ENCODE data around the gene PPP1R14B.

Gene PPP1R14B

DNA sequence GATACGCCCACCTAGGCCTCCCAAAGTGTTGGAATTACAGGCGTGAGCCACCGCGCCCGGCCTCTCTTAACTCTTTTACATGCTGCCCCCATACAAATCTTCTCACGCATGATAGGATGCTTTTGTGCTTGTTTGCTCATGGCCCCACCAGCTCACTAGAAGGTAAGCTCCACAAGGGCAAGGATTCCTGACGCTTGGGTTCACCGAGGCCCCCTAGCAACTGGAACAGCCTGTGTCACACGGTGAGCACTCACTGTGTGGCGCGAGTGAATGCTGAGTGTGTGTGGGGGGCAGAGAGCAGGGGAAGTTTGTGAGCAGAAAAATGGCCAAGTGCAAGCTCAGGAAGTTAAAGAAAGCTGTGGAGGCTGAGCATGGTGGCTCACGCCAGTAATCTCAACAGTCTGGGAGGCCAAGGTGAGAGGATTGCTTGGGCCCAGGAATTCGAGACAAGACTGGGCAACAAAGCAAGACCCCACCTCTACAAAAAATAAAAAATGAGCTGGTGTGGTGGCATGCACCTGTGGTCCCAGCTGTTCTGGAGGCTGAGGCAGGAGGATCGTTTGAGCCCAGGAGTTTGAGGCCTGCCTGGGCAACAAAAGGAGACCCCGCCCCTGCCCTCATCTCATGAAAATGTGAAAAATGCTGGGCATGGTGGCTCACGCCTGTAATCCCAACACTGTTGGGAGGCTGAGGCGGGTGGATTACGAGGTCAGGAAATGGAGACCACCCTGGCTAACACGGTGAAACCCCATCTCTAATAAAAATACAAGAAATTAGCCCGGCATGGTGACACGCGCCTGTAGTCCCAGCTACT is 35.4 kb upstream of the PPP1R14B start:
- no peak for TF ChIP-seq FOXM1 (IDR thresholded peaks at IDR 0.05; ENCODE audit: borderline replicate concordance, low read depth)
- no peak for TF ChIP-seq NFIC (IDR thresholded peaks at IDR 0.05)
- TF ChIP-seq EGR1 (IDR thresholded peaks at IDR 0.05), result no peak
- TF ChIP-seq, protein P1, sequence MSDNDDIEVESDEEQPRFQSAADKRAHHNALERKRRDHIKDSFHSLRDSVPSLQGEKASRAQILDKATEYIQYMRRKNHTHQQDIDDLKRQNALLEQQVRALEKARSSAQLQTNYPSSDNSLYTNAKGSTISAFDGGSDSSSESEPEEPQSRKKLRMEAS (IDR thresholded peaks at IDR 0.05), result no peak
- no peak for TF ChIP-seq CEBPB (IDR thresholded peaks at IDR 0.05)
- TF ChIP-seq TCF12 (IDR thresholded peaks at IDR 0.05; ENCODE audit: low read depth), result no peak
- TF ChIP-seq RAD21 (IDR thresholded peaks at IDR 0.05; ENCODE audit: low read depth), result no peak
- TF ChIP-seq YY1 (IDR thresholded peaks at IDR 0.05; ENCODE audit: low read depth), result no peak
- no peak for TF ChIP-seq TAF1 (IDR thresholded peaks at IDR 0.05; ENCODE audit: low read depth)
- TF ChIP-seq, protein P2, sequence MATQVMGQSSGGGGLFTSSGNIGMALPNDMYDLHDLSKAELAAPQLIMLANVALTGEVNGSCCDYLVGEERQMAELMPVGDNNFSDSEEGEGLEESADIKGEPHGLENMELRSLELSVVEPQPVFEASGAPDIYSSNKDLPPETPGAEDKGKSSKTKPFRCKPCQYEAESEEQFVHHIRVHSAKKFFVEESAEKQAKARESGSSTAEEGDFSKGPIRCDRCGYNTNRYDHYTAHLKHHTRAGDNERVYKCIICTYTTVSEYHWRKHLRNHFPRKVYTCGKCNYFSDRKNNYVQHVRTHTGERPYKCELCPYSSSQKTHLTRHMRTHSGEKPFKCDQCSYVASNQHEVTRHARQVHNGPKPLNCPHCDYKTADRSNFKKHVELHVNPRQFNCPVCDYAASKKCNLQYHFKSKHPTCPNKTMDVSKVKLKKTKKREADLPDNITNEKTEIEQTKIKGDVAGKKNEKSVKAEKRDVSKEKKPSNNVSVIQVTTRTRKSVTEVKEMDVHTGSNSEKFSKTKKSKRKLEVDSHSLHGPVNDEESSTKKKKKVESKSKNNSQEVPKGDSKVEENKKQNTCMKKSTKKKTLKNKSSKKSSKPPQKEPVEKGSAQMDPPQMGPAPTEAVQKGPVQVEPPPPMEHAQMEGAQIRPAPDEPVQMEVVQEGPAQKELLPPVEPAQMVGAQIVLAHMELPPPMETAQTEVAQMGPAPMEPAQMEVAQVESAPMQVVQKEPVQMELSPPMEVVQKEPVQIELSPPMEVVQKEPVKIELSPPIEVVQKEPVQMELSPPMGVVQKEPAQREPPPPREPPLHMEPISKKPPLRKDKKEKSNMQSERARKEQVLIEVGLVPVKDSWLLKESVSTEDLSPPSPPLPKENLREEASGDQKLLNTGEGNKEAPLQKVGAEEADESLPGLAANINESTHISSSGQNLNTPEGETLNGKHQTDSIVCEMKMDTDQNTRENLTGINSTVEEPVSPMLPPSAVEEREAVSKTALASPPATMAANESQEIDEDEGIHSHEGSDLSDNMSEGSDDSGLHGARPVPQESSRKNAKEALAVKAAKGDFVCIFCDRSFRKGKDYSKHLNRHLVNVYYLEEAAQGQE (IDR thresholded peaks at IDR 0.05; ENCODE audit: low read depth), result no peak
- TF ChIP-seq EP300 (IDR thresholded peaks at IDR 0.05; ENCODE audit: borderline replicate concordance), result no peak
- no peak for TF ChIP-seq TEAD4 (IDR thresholded peaks at IDR 0.05)
- no peak for TF ChIP-seq CREB1 (IDR thresholded peaks at IDR 0.05; ENCODE audit: low read depth)
- TF ChIP-seq, protein P3, sequence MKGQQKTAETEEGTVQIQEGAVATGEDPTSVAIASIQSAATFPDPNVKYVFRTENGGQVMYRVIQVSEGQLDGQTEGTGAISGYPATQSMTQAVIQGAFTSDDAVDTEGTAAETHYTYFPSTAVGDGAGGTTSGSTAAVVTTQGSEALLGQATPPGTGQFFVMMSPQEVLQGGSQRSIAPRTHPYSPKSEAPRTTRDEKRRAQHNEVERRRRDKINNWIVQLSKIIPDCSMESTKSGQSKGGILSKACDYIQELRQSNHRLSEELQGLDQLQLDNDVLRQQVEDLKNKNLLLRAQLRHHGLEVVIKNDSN (IDR thresholded peaks at IDR 0.05), result no peak
- TF ChIP-seq ZBTB7A (IDR thresholded peaks at IDR 0.05; ENCODE audit: low read depth), result no peak

DNA sequence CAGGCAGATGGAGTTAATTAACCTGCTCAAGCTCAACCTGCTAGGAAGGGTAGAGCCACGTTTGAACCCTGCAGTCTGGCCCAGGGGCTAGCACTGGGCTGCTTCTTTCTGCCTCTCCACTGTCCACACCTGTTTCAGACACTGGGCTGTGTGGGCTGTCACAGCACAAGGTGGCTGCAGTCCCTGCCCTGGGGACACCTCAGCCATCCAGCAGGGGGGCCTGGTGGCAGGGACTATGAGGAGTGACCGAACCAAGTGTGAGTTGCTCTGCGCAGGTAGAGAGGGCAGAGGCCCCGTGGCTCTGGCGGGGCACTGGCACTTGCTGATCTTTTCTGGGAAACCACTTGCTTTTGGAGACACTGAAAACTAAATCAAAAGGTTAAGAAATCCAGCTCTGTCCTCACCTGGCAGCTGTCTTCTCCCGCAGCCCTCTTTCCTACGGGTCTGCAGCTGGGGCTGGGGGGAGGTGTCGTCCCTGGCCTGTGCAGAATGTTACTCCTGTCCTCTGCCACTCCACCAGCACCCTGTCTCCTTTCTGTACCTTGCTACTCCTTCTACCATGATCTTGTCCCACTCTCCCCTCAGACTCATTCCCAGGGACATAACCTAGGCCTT is 31.9 kb upstream of the PPP1R14B start:
- TF ChIP-seq CEBPB (IDR thresholded peaks at IDR 0.05) (no peak), YY1 (IDR thresholded peaks at IDR 0.05; ENCODE audit: low read depth) (no peak)
- TF ChIP-seq, protein P2 (IDR thresholded peaks at IDR 0.05; ENCODE audit: low read depth), result no peak
- TF ChIP-seq, protein P3 (IDR thresholded peaks at IDR 0.05), result no peak

DNA sequence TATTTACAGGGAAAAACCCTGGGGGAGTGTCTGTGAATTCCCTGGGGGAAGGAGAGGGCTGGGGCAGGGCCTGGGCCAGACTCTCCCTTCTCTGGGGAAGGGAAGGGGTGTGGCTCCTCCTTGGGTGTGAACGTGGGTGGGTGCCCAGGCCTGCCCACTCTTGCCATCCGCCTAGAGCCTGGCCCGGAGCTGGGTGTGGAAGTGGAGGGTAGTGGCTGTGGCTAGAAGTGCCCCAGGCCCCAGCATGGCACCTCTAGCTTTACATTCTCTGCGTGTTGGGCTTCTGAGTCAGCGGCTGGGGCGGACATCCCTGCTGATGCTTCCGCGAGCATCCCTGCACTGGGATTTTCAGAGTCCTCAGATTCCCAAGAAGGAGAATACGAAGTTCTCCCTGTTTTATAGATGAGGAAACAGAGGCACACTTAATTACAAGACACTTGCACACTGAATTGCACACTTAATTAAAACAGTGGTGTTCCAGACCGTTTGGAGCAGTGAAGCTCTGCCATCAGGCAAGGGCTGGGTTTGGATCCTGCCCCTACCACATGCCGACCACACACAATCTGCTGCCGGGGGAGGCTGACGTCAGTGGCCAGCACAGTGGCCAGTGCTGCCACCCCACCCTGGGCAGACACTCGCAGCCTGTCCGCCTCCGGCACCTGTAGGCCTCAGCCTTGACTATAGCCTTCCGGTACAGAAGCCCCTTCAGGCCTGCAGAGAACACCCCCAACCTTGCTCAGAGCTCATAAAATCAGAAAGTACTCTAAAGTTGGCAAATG is 30.1 kb upstream of the PPP1R14B start:
- TF ChIP-seq, protein P1 (IDR thresholded peaks at IDR 0.05), result no peak
- TF ChIP-seq RAD21 (IDR thresholded peaks at IDR 0.05; ENCODE audit: low read depth), result no peak
- TF ChIP-seq FOXM1 (IDR thresholded peaks at IDR 0.05; ENCODE audit: borderline replicate concordance, low read depth), result no peak
- no peak for TF ChIP-seq TEAD4 (IDR thresholded peaks at IDR 0.05)
- TF ChIP-seq ZBTB7A (IDR thresholded peaks at IDR 0.05; ENCODE audit: low read depth), result no peak
- no peak for TF ChIP-seq CEBPB (IDR thresholded peaks at IDR 0.05)
- TF ChIP-seq, protein P2 (IDR thresholded peaks at IDR 0.05; ENCODE audit: low read depth), result no peak
- no peak for TF ChIP-seq CREB1 (IDR thresholded peaks at IDR 0.05; ENCODE audit: low read depth)
- TF ChIP-seq TCF12 (IDR thresholded peaks at IDR 0.05; ENCODE audit: low read depth), result no peak
- TF ChIP-seq EGR1 (IDR thresholded peaks at IDR 0.05), result no peak
- TF ChIP-seq, protein P3 (IDR thresholded peaks at IDR 0.05), result no peak
- no peak for TF ChIP-seq TAF1 (IDR thresholded peaks at IDR 0.05; ENCODE audit: low read depth)
- no peak for TF ChIP-seq YY1 (IDR thresholded peaks at IDR 0.05; ENCODE audit: low read depth)
- TF ChIP-seq NFIC (IDR thresholded peaks at IDR 0.05), result no peak
- no peak for TF ChIP-seq EP300 (IDR thresholded peaks at IDR 0.05; ENCODE audit: borderline replicate concordance)

All from Ishikawa (cell line).